Liver (tissue), 9 donors: ENCODE data around the gene LAGE3. TPM values are rescaled to one million over a fixed set of nuclear protein-coding genes. Genes with fewer than 3 reads are reported as not detected.

ENCODE experiments used
- DNase-seq: peaks from one replicate; pipeline ENCODE4 v3.0.0-alpha.2; 2017; ENCODE audit warnings: low spot score
- H3K27ac ChIP-seq, 2 donors: one replicate each; pipeline ENCODE4 v1.7.0; 2013; ENCODE audit warnings: inconsistent platforms in 2 of 2, low read length in 2 of 2, control low read depth in 1 of 2, low read depth in 1 of 2, mild to moderate bottlenecking in 1 of 2
- H3K27me3 ChIP-seq, 4 donors: one replicate each; pipeline versions ENCODE4 v1.6.1 to v1.7.0; 2013; ENCODE audit warnings: low read length in 3 of 4, inconsistent platforms in 1 of 4, mild to moderate bottlenecking in 1 of 4, moderate library complexity in 1 of 4; ENCODE audit not compliant: control insufficient read depth in 4 of 4, insufficient read depth in 4 of 4
- H3K36me3 ChIP-seq, 4 donors: one replicate each; pipeline versions ENCODE4 v1.6.1 to v1.7.0; 2013; ENCODE audit warnings: low read length in 3 of 4, mild to moderate bottlenecking in 3 of 4, low read depth in 1 of 4, moderate library complexity in 1 of 4; ENCODE audit not compliant: control insufficient read depth in 4 of 4, insufficient read depth in 3 of 4
- H3K4me1 ChIP-seq, 4 donors: one replicate each; pipeline versions ENCODE4 v1.6.1 to v1.7.0; 2013; ENCODE audit warnings: low read length in 3 of 4, mild to moderate bottlenecking in 3 of 4, moderate library complexity in 1 of 4; ENCODE audit not compliant: control insufficient read depth in 4 of 4, insufficient read depth in 4 of 4
- H3K4me3 ChIP-seq, 3 donors: one replicate each; pipeline versions ENCODE4 v1.6.1 to v1.7.0; 2013; ENCODE audit warnings: low read length in 3 of 3, control low read depth in 1 of 3, low read depth in 1 of 3, mild to moderate bottlenecking in 1 of 3
- H3K9ac ChIP-seq, 2 donors: one replicate each; pipeline ENCODE4 v1.7.0; 2013; ENCODE audit warnings: low read length in 2 of 2, mild to moderate bottlenecking in 2 of 2, moderate library complexity in 2 of 2, control low read depth in 1 of 2, low read depth in 1 of 2
- H3K9me3 ChIP-seq, 4 donors: one replicate each; pipeline versions ENCODE4 v1.6.1 to v1.7.0; 2013; ENCODE audit warnings: low read length in 3 of 4; ENCODE audit not compliant: control insufficient read depth in 4 of 4
- ATF3 ChIP-seq: IDR thresholded peaks from 2 replicates; pipeline ENCODE4 v1.6.1; 2016; ENCODE audit warnings: antibody characterized with exemption
- CTCF ChIP-seq: fragments of 150-350 bp; IDR thresholded peaks from 2 replicates; pipeline ENCODE4 v1.5.1; 2017; ENCODE audit warnings: improper control_type of control experiment, low read depth, low read length; ENCODE audit not compliant: missing input control
- EGR1 ChIP-seq, 2 donors: IDR thresholded peaks; 2 replicates each; pipeline ENCODE4 v1.6.1; 2016 to 2018; ENCODE audit warnings: antibody characterized with exemption in 2 of 2, low read depth in 2 of 2
- FOXA1 ChIP-seq: IDR thresholded peaks from 2 replicates; pipeline ENCODE4 v1.6.1; 2016; ENCODE audit warnings: antibody characterized with exemption
- FOXA2 ChIP-seq: IDR thresholded peaks from 2 replicates; pipeline ENCODE4 v1.6.1; 2016; ENCODE audit warnings: antibody characterized with exemption
- GABPA ChIP-seq, 2 donors: IDR thresholded peaks in 1 of 2; conservative IDR thresholded peaks in 1 of 2; 2 replicates each; pipeline ENCODE4 v1.6.1; 2016; ENCODE audit warnings: antibody characterized with exemption in 2 of 2, mild to moderate bottlenecking in 1 of 2, moderate library complexity in 1 of 2
- HNF4A ChIP-seq, 2 donors: conservative IDR thresholded peaks; 2 replicates each; pipeline ENCODE4 v1.6.1; 2016; ENCODE audit warnings: antibody characterized with exemption in 2 of 2, mild to moderate bottlenecking in 2 of 2
- HNF4G ChIP-seq: IDR thresholded peaks from 2 replicates; pipeline ENCODE4 v1.6.1; 2016; ENCODE audit warnings: antibody characterized with exemption
- JUND ChIP-seq, 2 donors: IDR thresholded peaks; 2 replicates each; pipeline ENCODE4 v1.6.1; 2016; ENCODE audit warnings: antibody characterized with exemption in 2 of 2
- MAX ChIP-seq: IDR thresholded peaks from 2 replicates; pipeline ENCODE4 v1.6.1; 2016; ENCODE audit warnings: antibody characterized with exemption
- NR2F2 ChIP-seq: IDR thresholded peaks from 2 replicates; pipeline ENCODE4 v1.6.1; 2016; ENCODE audit warnings: antibody characterized with exemption
- RAD21 ChIP-seq, 2 donors: IDR thresholded peaks; 2 replicates each; pipeline ENCODE4 v1.6.1; 2016; ENCODE audit warnings: antibody characterized with exemption in 2 of 2, mild to moderate bottlenecking in 2 of 2
- REST ChIP-seq: IDR thresholded peaks from 2 replicates; pipeline ENCODE4 v1.6.1; 2016; ENCODE audit warnings: antibody characterized with exemption, mild to moderate bottlenecking
- RXRA ChIP-seq, 2 donors: IDR thresholded peaks; 2 replicates each; pipeline ENCODE4 v1.6.1; 2017 to 2018; ENCODE audit warnings: antibody characterized with exemption in 2 of 2, mild to moderate bottlenecking in 1 of 2
- SP1 ChIP-seq: IDR thresholded peaks from 2 replicates; pipeline ENCODE4 v1.6.1; 2018; ENCODE audit warnings: antibody characterized with exemption, mild to moderate bottlenecking
- TAF1 ChIP-seq: conservative IDR thresholded peaks from 2 replicates; pipeline ENCODE4 v1.6.1; 2016; ENCODE audit warnings: antibody characterized with exemption, mild to moderate bottlenecking
- YY1 ChIP-seq: IDR thresholded peaks from 2 replicates; pipeline ENCODE4 v1.6.1; 2016; ENCODE audit warnings: antibody characterized with exemption, mild to moderate bottlenecking
- ZBTB33 ChIP-seq: IDR thresholded peaks from 2 replicates; pipeline ENCODE4 v1.6.1; 2016; ENCODE audit warnings: antibody characterized with exemption
- WGBS: extraction: QIAGEN DNeasy Blood & Tissue Kit; methylation state at CpG from one replicate; pipeline ENCODE4 v1.1.7; 2013; 5-methylcytosine and 5-hydroxymethylcytosine counted together
- polyA plus RNA-seq, 2 donors: library from polyadenylated mRNA; stranded (reverse) in 1 of 2; unstranded in 1 of 2; fragments of 200-250 nt in 1 of 2; fragments of >200 nt in 1 of 2; fragmentation: Nextera tagmentation in 1 of 2; extraction: Ambion mirVana in 1 of 2; gene quantifications; one replicate each; pipeline versions ENCODE4 v1.2.1 to v1.2.3, GENCODE V29; 2013 to 2015
- total RNA-seq, 2 donors: library from RNA; depleted of rRNA; stranded (reverse); fragments of >200 nt; gene quantifications; one replicate each; pipeline ENCODE4 v1.2.3, GENCODE V29; 2014
- donor health status: healthy.
- donor health status: healthy.
- donor health status: healthy.
- donor health status: healthy.
- donor health status: healthy.

Gene LAGE3
- total and polyA plus RNA-seq, 4 donors = 8.5 to 18.1 (median 12.7) TPM

GRCh38 chrX:154441984-154442707 lies 36.9 kb downstream of the LAGE3 start:
- Histone ChIP-seq H3K4me1 (peaks cover 14 to 30% (median 22%) of the 10 kb centered on the region in 4 donors), H3K9ac (no peak overlapping the region), H3K27me3 (no peaks in the 10 kb centered on the region), H3K4me3 (no peak overlapping the region), H3K9me3 (no peaks in the 10 kb centered on the region), H3K36me3 (peaks cover 0 to 7% (median 2%) of the 10 kb centered on the region in 4 donors), H3K27ac (no peak overlapping the region)
- no peak for DNase-seq
- TF ChIP-seq YY1 = no peak
- 89% methylated on average over 21 of the region's 21 CpGs for WGBS

GRCh38 chrX:154441564-154441963 lies 37.5 kb downstream of the LAGE3 start:
- Histone ChIP-seq H3K9me3 (no peaks in the 10 kb centered on the region), H3K9ac (no peak overlapping the region), H3K27ac (no peak overlapping the region), H3K4me1 (peaks cover 14 to 30% (median 22%) of the 10 kb centered on the region in 4 donors), H3K27me3 (no peaks in the 10 kb centered on the region), H3K4me3 (no peak overlapping the region), H3K36me3 (peaks cover 0 to 7% (median 2%) of the 10 kb centered on the region in 4 donors)
- TF ChIP-seq JUND (IDR thresholded peaks at IDR 0.05) (no peak), EGR1 (IDR thresholded peaks at IDR 0.05; ENCODE audit: low read depth in 2 of 2) (no peak), FOXA1 (no peak), HNF4G (no peak), ZBTB33 (no peak), SP1 (no peak), TAF1 (no peak), HNF4A (conservative IDR thresholded peaks at IDR 0.05) (no peak), RXRA (IDR thresholded peaks at IDR 0.05) (no peak), RAD21 (IDR thresholded peaks at IDR 0.05) (no peak), ATF3 (no peak), FOXA2 (no peak), REST (no peak), NR2F2 (no peak), GABPA (IDR thresholded peaks at IDR 0.05 in 1 of 2, conservative IDR thresholded peaks at IDR 0.05 in 1 of 2) (no peak), MAX (no peak), CTCF (no peak), YY1 (no peak)
- no peak for DNase-seq
- WGBS = 91% methylated on average over 11 of the region's 11 CpGs
